Kidney capillary endothelial cell (primary cell): Measurements from ENCODE around the gene KIFC1.

Experiments used
- DNase-seq: peaks from one replicate; pipeline ENCODE4 v3.0.0-alpha.2; 2018; ENCODE audit warnings: low spot score

KIFC1 gene

GRCh38 chr6:33411632-33412005 is 20.0 kb downstream of the KIFC1 start:
- DNase-seq = no peak

DNA sequence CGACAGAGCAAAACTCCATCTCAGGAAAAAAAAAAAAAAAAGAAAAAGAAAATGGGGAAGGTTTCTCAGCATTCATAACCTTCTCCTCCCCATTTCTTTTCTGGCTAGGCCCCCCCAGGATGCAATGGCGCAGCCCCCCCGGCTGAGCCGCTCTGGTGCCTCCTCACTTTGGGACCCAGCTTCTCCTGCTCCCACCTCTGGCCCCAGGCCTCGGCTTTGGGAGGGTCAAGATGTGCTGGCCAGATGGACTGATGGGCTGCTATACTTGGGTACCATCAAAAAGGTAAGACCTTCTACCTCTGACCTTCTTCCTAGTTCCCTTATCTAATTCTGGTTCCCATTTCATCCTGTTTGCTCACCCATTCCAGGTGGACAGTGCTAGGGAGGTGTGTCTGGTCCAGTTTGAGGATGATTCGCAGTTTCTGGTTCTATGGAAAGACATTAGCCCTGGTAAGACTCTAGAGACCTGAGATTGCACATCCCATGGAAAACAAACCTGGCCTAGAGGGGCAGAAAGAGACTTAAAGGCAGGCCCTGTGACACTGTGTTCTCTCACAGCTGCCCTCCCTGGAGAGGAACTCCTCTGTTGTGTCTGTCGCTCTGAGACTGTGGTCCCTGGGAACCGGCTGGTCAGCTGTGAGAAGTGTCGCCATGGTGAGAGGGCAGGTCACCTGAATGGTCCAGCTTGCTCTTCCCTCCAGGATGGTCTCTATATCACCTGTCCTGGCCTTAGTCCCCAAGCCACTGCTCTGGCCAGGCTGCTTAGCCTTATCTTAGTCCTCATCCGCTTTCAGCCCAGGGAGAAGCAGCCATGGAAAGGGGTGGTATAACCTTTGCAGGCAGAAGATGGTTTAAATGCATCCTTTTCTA is 20.8 kb downstream of the KIFC1 start:
- no peak for DNase-seq

GRCh38 chr6:33413241-33414120 is 21.9 kb downstream of the KIFC1 start:
- DNase-seq = no peak

DNA sequence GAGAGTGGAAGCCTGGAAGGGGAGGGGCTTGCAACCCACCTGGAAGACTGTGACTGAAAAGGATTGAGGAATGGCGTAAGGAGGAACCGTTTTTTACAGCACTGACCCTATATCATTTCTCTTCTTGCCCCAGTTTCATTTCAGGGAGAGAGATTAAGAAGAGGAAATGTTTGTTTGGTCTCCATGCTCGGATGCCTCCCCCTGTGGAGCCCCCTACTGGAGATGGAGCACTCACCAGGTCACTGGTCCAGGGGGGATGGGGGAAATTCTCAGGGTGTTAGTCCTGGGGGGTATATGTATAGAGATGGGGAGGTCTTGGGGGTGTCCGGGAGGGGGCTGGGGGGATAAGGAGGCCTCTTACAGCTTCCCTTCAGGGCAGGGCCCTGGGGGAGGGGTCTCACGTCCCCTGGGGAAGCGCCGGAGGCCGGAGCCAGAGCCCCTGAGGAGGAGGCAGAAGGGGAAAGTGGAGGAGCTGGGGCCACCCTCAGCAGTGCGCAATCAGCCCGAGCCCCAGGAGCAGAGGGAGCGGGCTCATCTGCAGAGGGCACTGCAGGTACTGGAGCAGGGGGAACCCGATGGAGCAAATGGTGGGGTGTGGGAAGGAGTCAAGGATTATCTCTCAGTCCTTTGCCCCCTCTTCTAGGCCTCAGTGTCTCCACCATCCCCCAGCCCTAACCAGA is 23.1 kb downstream of the KIFC1 start:
- DNase-seq = no peak

DNA sequence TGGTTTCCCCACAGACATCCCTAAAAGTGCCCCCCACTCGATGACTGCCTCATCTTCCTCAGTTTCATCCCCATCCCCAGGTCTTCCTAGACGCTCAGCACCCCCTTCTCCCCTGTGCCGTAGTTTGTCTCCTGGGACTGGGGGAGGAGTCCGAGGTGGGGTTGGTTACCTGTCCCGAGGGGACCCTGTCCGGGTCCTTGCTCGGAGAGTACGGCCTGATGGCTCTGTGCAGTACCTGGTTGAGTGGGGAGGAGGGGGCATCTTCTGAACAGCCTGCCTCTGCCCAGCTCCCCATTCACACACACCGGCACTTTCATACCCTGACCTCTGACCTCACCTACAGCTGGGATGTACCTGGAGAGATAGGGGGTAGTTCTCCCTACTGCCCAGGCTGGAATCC is 24.2 kb downstream of the KIFC1 start:
- DNase-seq = no peak

DNA sequence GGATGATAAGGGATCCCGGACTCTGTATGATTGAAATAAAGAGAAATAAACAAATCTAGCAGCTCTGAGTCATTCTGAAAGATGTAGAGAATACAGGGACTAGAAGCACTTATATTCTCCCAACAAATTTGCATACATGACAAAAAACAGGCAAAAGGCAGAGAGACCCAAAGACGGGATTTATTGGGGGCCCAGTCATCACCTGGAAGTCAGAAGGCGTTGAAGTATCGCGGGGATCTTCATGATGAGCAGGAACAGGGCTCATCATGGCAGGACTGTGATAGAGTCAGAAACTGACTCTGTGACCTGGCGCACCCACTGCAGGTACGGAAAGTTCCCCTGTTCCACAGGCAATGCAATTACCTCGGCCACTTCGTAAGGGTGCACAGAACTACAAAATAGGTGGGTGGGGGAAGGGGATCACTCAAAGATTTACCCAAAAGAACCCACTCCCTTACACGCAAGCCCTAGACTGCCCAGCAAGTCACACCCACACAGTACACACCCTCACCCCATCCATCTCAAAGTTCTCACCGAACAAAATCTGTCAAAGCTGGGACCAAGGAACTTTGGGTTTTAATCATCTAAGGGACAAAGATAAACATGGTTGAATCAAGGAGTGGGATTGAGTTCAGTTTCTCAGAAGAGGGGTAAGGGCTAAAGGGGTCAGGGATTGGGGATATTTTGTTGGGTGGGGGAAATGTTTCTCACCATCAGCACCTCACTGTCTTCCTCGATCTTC is 24.9 kb downstream of the KIFC1 start:
- DNase-seq = no peak

GRCh38 chr6:33417128-33417902 is 25.7 kb downstream of the KIFC1 start:
- no peak for DNase-seq

DNA sequence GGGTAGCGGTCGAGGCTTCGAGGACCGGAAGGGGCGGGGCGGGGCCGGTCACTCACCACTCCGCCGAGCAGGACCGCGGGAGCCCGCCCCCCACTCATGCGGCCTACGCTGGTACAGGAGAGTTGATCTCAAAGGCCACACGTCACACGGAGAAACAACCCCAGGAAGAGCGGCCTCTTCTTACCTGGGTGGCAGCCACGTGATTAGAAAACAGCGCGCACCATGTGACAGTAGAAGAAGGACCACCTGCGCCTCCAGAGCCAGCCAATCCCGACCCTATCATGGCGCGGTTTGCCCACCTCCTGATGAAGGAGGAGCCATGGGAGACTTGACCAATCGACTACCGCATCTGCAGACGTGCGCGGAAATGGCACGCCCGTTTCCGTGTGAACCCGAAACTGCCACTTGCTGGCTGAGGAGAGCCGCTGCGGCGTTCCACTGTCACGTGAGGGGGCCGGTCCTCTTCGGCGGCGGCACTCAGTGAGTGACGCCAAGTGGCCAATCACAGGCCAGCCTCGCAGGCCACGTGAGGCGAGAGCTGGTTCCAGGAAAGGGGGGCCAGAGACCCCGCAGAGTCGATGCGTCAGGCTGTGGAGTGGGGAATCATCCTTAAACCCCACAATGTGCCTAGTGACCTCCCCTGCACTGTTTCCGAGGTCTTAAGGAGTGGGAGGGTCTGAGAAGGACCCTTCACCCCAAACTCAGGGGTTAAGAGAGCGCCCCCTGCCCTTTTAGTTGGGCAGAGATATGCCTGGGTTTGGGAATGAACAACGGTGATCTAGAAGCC is 26.5 kb downstream of the KIFC1 start, which contains the start of gene CUTA:
Gene CUTA (minus strand): TSS at position 205 of the 787 bp plus-strand sequence. CDS start 107 bp downstream, at position 98.
- peak; percentile 98 for DNase-seq

GRCh38 chr6:33418690-33419291 is 27.2 kb downstream of the KIFC1 start:
- no peak for DNase-seq

GRCh38 chr6:33419580-33420490 is 28.2 kb downstream of the KIFC1 start, which contains the start of gene SYNGAP1:
SYNGAP1 (plus strand) TSS chr6:33420065; CDS start chr6:33420265, 200 bp downstream.
- no peak for DNase-seq

DNA sequence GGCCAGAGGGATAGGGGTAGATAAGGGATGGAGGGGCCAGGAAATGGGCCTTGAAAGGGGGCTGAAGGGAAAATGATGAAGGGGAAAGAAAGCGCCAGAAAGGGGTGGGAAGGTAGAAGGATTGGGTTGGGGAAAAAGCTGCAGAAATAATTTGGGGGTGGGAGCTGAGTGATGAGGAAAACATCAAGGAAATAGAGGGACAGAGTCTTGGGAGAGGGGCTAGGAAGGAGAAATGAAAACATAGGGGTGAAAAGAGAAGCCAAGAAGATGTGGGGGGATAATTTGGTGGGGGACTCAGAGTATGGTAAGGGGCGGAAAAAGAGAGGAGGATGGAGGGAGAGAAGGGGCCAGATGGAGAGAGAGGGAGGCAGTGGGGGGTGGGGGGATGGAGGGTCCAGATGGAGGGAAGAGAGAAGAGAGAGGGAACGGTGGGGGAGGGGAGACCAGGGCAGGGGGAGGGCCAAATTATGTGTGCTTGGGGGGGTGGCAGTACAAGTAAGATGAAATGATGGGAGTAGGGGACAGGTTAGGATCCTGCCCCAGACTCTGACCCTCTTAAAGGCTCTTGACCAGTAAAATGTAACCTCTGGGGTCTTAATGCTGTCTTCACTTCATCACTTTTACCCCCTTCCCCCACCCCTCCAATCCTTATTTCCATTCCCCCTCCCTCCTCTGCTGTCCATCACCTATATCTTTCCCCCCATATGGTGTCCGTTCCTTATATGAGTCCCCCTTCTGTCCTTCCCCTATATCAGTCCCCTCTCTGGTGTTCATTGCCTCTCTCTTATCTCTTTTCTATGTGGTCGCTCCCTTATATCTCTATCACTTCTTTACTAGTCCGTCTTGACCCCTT is 29.1 kb downstream of the KIFC1 start:
- no peak for DNase-seq

DNA sequence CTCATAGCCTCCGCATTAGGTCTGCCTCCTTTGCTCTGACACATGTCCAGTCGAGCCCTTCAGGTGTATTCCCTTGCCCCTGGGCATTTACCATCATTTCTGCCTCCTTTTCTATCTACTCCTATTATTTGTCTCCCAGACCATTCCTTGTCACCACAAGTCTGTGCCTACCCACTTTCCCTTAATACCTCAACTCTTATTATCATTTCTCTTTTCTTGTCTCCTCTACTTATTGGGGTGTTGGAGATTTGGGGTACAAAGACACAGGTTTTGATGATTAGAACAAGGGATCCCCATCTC is 29.7 kb downstream of the KIFC1 start:
- DNase-seq = no peak

- DNase-seq = no peak
Observed at GRCh38 chr6:33423777-33424176, 32.2 kb downstream of the KIFC1 start.

DNA sequence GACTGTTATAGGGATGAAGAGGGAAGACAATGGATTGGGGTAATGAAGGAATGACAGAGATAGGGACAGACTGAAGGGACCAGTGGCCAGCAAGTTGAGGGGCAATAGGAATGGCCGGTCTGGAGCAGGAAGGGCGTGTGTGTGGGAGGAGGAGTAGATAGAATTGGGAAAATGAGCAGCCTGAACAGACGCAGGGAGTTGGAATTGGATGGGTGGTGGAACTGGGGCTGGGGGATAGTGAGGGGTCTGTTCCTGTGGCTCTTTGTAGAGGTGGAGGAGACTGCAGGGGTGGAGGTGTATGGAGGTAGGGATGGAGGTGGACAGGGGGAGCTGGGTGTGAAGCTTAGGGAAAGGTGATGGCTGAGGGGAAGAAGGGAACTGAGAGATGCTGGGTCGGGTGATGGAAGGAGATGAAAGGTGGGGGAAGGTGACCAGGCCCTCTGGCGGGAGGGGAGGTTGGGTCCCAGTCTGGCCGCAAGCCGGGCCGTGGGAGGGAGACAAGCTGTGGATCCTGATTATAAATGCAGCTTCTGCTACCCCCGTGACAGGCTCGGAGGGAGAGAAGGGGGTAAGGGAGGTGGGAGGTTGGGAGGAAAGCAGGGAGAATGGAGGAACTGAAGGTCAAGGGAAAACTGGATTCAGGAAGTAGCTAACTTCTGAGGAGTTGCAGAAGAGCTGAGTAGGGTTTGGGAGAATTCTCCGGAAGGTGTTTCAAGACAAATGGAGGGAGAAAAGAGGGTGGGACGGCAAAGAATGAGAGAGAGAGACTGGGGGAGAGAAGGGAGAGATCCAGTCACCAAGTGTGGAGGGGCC is 33.4 kb downstream of the KIFC1 start:
- DNase-seq = no peak

- peak; percentile 52 for DNase-seq
Observed at GRCh38 chr6:33425668-33426577, 34.3 kb downstream of the KIFC1 start.
